GM12878 (cell line): ENCODE data around the gene VASP. TPM values are rescaled to one million over a fixed set of nuclear protein-coding genes. Genes with fewer than 3 reads are reported as not detected.

Source experiments
- ATAC-seq: fragments of 200-7000 bp; cut with Tn5 transposase; 3 replicates; pipeline ENCODE4 v1.9.1; 2020; ENCODE audit warnings: mild to moderate bottlenecking, moderate library complexity
- BruUV-seq: library from RNA; stranded (reverse); fragments of 400-500 nt; replicated peaks from 2 replicates; lab custom pipeline; 2021; lab: Mats Ljungman, UMichigan
- CTCF ChIA-PET: fragments of 300-600 bp; sonication (Branson Sonifier 250); formaldehyde crosslinking; extraction: SDS; loops from one replicate; lab custom pipeline; 2021; ENCODE audit warnings: inconsistent platforms; lab: Yijun Ruan, JAX
- POLR2A ChIA-PET: fragments of 350-600 bp; formaldehyde crosslinking; extraction: SDS; loops from one replicate; lab custom pipeline; 2021; ENCODE audit warnings: inconsistent platforms; lab: Charles Lee
- RAD21 ChIA-PET: fragments of 300-600 bp; sonication (Branson Sonifier 250); formaldehyde crosslinking; loops from one replicate; lab custom pipeline; 2023; ENCODE audit warnings: antibody characterized with exemption; ENCODE audit not compliant: unreplicated experiment; lab: Charles Lee
- SMC1A ChIA-PET: fragments of 300-600 bp; sonication (Branson Sonifier 250); formaldehyde crosslinking; loops from one replicate; lab custom pipeline; 2023; ENCODE audit not compliant: unreplicated experiment, uncharacterized antibody; lab: Charles Lee
- DNase-seq: peaks from one replicate; pipeline ENCODE4 v3.0.0-alpha.2; 2011; ENCODE audit warnings: low read depth, low spot score
- FAIRE-seq: peaks from 3 replicates; lab custom pipeline; 2011; peaks lifted over from hg19 to GRCh38; lab: Jason Lieb, UNC
- H2AFZ ChIP-seq: 2 replicates; pipeline ENCODE4 v1.6.0; 2011; ENCODE audit warnings: low read depth, low read length, control low read depth; ENCODE audit not compliant: control insufficient read depth
- H3K27ac ChIP-seq: 2 replicates; pipeline ENCODE4 v1.5.1; 2011; ENCODE audit warnings: control low read depth; ENCODE audit not compliant: control insufficient read depth, insufficient read depth
- H3K27me3 ChIP-seq, 2 experiments: replicated peaks in 1 of 2; 2 replicates each; pipeline versions ENCODE4 v1.6.0 to v1.6.1; 2011; ENCODE audit warnings: low read length in 1 of 2; ENCODE audit not compliant: control insufficient read depth in 2 of 2, insufficient read depth in 2 of 2
- H3K36me3 ChIP-seq, 2 experiments: 2 replicates each; pipeline ENCODE4 v1.5.1; 2011; ENCODE audit warnings: low read length in 1 of 2; ENCODE audit not compliant: control insufficient read depth in 2 of 2, insufficient read depth in 2 of 2
- H3K4me1 ChIP-seq: 2 replicates; pipeline ENCODE4 v1.6.1; 2011; ENCODE audit warnings: mild to moderate bottlenecking, low read length, moderate library complexity, mixed read lengths; ENCODE audit not compliant: control insufficient read depth, insufficient read depth
- H3K4me2 ChIP-seq: 2 replicates; pipeline ENCODE4 v1.6.0; 2011; ENCODE audit warnings: control low read depth; ENCODE audit not compliant: control insufficient read depth, insufficient read depth
- H3K4me3 ChIP-seq: fragments of 200-600 bp; sonication (generic); 2 replicates; pipeline ENCODE4 v1.5.1; 2016
- H3K79me2 ChIP-seq: 2 replicates; pipeline ENCODE4 v1.6.0; 2011; ENCODE audit warnings: low read length; ENCODE audit not compliant: control insufficient read depth, insufficient read depth
- H3K9ac ChIP-seq: 2 replicates; pipeline ENCODE4 v1.8.0; 2011; ENCODE audit warnings: low read length, control low read depth, mixed read lengths; ENCODE audit not compliant: control insufficient read depth, insufficient read depth
- H3K9me3 ChIP-seq: replicated peaks from 3 replicates; pipeline ENCODE4 v1.5.1; 2011; ENCODE audit warnings: mild to moderate bottlenecking, low read length; ENCODE audit not compliant: control insufficient read depth, insufficient read depth
- H4K20me1 ChIP-seq: 2 replicates; pipeline ENCODE4 v1.6.0; 2011; ENCODE audit not compliant: control insufficient read depth, insufficient read depth
- BHLHE40 ChIP-seq, 2 experiments: fragments of 450-650 bp in 1 of 2; IDR thresholded peaks; 2 replicates each; pipeline ENCODE4 v1.6.1; 2011 to 2017; ENCODE audit warnings: low read depth in 2 of 2, borderline replicate concordance in 1 of 2, improper control_type of control experiment in 1 of 2, low read length in 1 of 2, mild to moderate bottlenecking in 1 of 2
- USF1 ChIP-seq: IDR thresholded peaks from 2 replicates; pipeline ENCODE4 v1.6.1; 2011; ENCODE audit warnings: borderline replicate concordance, low read depth, mild to moderate bottlenecking, moderate library complexity, mixed read lengths, low read length; ENCODE audit not compliant: insufficient read depth; ENCODE audit errors: extremely low read length
- ZBED1 ChIP-seq: IDR thresholded peaks from 2 replicates; pipeline ENCODE4 v1.6.1; 2016; ENCODE audit warnings: borderline replicate concordance
- WGBS: methylation state at CpG from one replicate; pipeline ENCODE4 v1.1.6; 2016; ENCODE audit warnings: low lambda C conversion rate; ENCODE audit not compliant: insufficient replicate concordance, insufficient coverage; ENCODE audit errors: missing lambda C conversion rate; 5-methylcytosine and 5-hydroxymethylcytosine counted together
- in situ Hi-C: fragments of 300-500 bp; cut with MboI; formaldehyde crosslinking; loops from 9 replicates; pipeline ENCODE4 v1.14.3; 2018; ENCODE audit warnings: mixed read lengths
- intact Hi-C: fragments of 100-400 bp; cut with micrococcal nuclease; formaldehyde crosslinking; loops from one replicate; pipeline ENCODE4 v1.14.2; 2022; ENCODE audit not compliant: unreplicated experiment
- polyA plus RNA-seq, 11 experiments: library from polyadenylated mRNA; depleted of rRNA in 4 of 11; unstranded in 6 of 11; stranded (reverse) in 5 of 11; fragments of >200 nt; fragmentation: Nextera tagmentation in 4 of 11; fragmentation: Illumina TruSeq in 1 of 11; extraction: Ambion mirVana in 4 of 11; extraction: Trizol in 1 of 11; gene quantifications; 1 replicate in 1 of 11; 2 replicates in 10 of 11; pipeline versions ENCODE4 v1.2.1 to v1.2.3, GENCODE V29; 2011 to 2016; ENCODE audit warnings: inconsistent platforms in 2 of 11, missing spikeins in 2 of 11, low read depth in 1 of 11
- total RNA-seq, 4 experiments: library from RNA; depleted of rRNA in 3 of 4; stranded (reverse); fragments of >200 nt in 3 of 4; fragmentation: Illumina TruSeq in 1 of 4; extraction: Trizol in 1 of 4; gene quantifications; 2 replicates each; pipeline versions ENCODE4 v1.2.1 to v1.2.3, GENCODE V29; 2013 to 2021
- TF ChIP-seq, protein P1 (sequence below): IDR thresholded peaks from 2 replicates; pipeline ENCODE4 v1.6.1; 2012; ENCODE audit warnings: low read depth, low read length, improper control_type of control experiment

VASP gene
- total and polyA plus RNA-seq, 10 of the 15 experiments (the other 5 are each of a cell fraction or from before 2014, with no cell fraction given), result 19.5 to 298 (median 84.8) TPM

- Histone ChIP-seq H2AFZ (no peak overlapping the region), H3K4me1 (peaks cover 30% of the 10 kb centered on the region), H3K4me3 (no peak overlapping the region), H3K9ac (no peak overlapping the region), H3K9me3 (no peaks in the 10 kb centered on the region; the same call in 2 of the 3 replicates), H3K79me2 (no peaks in the 10 kb centered on the region)
- RAD21 ChIA-PET, result no interaction called here
- intact Hi-C loops, result loop anchor here (5.0 kb wide), 1 partner anchor 73 kb away; no protein-coding TSS in a partner anchor
- BruUV-seq, result no TSS peak
- no peak for DNase-seq
- TF ChIP-seq ZBED1, result no peak
- TF ChIP-seq USF1, result peak; percentile 44
- TF ChIP-seq, protein P1, sequence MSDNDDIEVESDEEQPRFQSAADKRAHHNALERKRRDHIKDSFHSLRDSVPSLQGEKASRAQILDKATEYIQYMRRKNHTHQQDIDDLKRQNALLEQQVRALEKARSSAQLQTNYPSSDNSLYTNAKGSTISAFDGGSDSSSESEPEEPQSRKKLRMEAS, result 0 out of 2 replicates have a peak, but pooled peaks have one; percentile 30
- 0 out of 4 replicates have a peak, but pooled peaks of 1 of the 2 experiments have one; percentile 13 for TF ChIP-seq BHLHE40 (IDR thresholded peaks at IDR 0.05; ENCODE audit: borderline replicate concordance in 1 of 2, low read depth in 2 of 2, low read length in 1 of 2)
- TF ChIP-seq, all 136 proteins: peak for 3
- Histone ChIP-seq H4K20me1 (peaks cover 6% of the 10 kb centered on the region; the same call in 1 of the 2 replicates), H3K27ac (no peak overlapping the region), H3K27me3 (peaks cover 0 to 9% of the 10 kb centered on the region in 2 experiments; a peak in 3 of 4 replicates), H3K4me2 (peak overlapping the region; percentile 53; the same call in 1 of the 2 replicates), H3K36me3 (no peaks in the 10 kb centered on the region)
- in situ Hi-C loops, result no loop called here
- ChIA-PET SMC1A (interaction anchor here (0.6 kb wide), 1 partner anchor 74 kb away, joined by 3 read pairs; no protein-coding TSS in a partner anchor), POLR2A (interaction anchor here (0.6 to 2.5 kb wide), 4 partner anchors 11 to 44 kb away, joined by 3 to 8 read pairs (median 4); no protein-coding TSS in a partner anchor), CTCF (interaction anchor here (0.6 to 6.6 kb wide), 5 partner anchors 9 to 410 kb away, joined by 3 to 65 read pairs (median 3); no protein-coding TSS in a partner anchor)
- peak; percentile 65 for FAIRE-seq
- ATAC-seq, result peak; percentile 71
- 44% methylated on average over 37 of the region's 37 CpGs for WGBS
Observed at GRCh38 chr19:45499196-45500180, 7.8 kb upstream of the VASP start.
